NCI-H510A (cell line): ENCODE measurements around the gene TTC22.

Experiments used
- DNase-seq: peaks from one replicate; lab custom pipeline; 2025; lab: John Stamatoyannopoulos, UW

TTC22 gene

DNA sequence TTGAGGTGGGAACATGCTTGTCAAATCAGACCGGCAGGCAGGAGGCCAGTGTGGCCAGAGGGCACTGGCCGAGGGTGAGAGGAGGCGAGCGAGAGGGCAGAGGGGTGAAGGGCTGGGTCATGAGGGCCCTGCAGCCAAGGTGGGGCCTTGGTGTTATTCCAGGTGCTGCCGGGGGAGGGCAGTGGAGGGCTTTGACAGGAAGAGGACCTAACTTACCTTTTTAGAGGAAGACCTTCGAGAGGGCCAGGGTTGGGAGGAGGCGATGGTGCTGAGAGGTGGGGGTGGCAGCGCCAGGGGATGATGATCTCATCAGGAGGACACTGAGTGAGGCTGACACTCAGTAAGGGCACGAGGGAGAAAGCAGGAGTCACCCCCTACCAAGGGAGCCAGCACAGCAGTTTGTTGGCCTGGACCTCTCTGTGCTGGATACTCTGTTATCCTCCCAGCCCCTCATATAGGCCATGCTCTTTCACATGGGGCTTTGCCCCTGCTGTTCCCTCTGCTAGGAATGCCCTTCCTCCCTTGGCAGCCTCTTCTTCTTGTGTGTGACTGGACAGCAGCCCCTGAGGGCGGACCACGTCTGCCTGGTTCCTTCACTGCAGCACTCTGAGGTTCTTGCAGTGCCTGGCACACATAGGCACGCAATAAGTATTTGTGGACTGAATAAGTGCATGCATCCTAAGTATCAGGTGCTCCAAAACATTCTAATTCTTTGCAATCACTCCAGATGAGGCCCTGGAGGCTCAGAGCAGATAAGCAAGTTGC, 7.5 kb upstream of the TTC22 start:
- no peak for DNase-seq

DNA sequence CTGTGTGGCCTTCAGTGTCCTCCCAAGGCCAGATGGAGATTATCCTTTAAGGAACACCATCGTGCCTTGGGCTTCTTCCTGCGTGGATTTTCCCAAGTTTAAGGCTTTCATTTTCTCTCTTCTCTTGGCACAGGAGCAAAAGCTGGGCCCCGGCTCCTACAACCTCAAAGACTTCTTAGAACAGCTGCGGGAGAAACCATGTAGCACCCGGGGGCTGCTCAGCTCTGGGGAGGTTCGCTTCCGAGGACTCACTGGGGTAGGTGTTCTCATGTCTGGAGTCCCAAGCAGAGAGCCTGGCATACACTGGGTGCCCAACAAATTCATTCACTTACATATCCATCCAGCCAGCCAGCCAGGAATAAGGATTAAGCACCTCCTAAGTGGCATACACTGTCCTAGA, 6.6 kb upstream of the TTC22 start:
- DNase-seq = no peak

DNA sequence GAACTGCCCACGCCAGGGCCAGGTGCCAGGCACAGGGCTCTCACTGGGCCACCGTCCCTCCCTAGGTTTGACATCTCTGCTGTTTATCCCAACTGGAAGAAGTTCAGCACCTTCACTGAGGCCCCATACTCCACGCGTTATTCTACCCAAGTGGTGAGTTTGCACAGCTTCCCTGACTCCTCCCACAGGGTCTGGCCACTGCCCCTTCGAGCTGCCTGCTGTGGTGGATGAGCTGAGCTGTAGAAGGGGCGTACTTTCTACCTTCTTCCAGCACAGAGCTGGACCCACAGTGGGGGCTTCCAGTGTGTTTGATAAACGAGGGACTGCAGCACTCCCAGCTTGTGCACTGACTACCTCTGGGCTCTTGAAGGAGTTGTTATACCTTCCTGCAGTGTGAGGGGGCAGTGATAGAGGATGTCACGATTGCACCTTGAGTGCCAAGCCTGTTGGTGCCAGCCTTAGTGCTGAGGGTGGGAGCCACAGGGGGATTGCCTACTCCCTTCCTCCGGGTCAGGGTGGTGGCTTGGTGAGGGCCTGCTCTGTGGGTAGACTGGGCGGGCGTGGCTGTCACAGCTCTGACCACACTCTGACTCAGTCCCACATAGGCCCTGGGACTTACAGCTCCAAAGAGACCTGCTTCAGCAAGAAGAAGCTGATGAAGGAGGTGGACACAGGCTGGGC, 5.9 kb upstream of the TTC22 start:
- no peak for DNase-seq

DNA sequence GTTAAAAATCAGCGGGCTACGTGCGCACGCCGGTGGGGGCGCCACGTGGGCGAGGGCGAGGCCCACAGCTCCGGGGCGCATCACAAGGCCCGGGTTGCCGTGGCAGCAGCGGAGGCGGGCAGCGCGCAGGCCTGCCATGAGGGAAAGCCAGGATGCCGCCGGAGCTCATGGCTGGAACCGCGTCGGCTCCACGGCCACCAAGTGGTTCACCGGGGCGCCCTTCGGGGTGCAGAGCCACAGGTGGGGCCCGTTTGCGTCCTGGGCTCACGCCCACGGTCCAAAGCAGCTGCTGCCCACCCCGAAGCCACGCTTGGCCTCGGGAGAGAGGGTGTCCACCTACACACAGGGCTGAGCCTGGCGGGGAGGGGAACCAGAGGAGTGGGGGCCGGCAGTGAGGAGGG, 4.9 kb upstream of the TTC22 start:
- no peak for DNase-seq

DNA sequence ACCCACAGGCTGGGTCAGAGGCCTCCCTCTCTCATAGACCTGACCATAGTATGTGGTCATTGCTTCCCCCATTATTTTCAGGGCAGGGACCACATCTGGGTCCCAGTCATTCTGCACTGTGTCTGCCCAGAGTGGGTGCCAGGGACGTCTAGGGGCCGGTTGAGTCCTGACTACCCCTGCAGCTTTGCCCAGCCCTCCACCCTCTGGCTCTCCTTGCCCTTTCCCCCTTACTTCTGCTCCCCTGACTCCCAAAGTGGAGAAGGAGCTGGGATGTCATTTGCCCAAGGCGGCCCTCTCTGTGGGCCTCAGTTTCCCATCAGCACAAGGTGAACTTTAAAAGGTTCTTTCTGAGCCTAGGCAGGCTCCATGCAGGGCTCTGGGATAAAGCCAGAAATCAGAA, 4.3 kb upstream of the TTC22 start:
- DNase-seq = no peak

DNA sequence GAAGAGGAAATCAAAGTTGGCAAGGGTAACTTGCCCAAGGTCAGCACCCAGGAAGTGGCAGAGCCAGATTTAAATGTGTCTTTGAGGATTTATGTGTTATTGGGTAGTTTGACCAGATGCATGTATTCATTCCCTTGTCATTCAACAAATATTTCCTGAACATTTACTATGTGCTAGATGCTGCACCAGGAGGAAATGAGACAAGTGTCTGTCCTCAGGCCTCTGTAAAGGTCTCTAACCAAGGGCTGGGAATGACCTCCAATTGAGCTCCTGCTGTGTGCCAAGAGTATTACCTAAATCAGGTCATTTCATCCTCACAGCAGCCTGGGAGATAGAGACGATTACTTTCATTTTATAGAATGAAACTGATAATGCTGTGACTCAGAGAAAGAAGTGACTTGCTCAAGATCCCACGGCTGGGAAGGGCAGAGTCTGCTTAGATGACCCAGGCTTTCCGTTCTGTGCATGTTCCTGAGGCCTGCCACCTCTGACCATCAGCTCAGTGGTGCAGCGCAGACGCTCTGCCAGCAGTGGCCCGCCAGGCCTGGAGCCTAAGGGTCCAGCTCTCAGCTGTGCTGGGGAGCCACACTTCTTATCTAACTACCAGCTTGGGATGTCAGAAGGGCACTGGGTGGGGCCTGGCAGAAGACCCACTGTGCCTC, 3.5 kb upstream of the TTC22 start:
- DNase-seq = no peak

DNA sequence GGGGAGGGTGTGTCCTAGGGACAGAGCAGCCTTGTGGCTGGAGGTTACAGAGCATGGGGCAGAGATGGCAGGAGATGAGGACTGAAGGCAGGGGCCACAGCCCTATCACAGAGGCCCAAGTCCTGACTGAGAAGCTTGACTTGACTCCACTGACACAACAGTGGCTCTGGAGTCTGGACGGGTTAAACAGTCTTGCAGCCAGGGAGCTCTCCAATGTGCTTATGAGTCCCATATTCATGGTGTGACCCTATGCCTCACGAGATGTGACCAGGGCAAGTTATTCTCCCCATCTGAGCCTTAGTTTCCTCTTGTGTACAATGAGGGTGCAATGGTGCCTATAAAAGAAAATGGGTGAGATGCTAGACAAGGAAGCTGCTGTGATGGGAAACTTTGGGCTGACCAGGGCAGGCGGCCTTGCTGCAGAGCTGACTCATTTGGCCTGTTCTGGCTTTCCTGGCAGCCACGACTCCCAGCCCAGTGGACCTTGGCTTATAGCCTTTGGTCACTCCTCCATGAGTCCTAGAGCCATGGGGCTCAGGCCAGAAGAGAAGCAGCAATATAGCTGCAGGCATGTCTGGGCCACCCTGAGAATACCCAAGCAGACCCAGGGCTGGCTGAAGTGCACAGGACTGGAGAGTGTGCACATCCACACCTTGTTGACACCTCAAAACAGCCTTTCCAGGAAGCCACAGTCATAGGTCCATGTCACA, 2.8 kb upstream of the TTC22 start:
- no peak for DNase-seq

DNA sequence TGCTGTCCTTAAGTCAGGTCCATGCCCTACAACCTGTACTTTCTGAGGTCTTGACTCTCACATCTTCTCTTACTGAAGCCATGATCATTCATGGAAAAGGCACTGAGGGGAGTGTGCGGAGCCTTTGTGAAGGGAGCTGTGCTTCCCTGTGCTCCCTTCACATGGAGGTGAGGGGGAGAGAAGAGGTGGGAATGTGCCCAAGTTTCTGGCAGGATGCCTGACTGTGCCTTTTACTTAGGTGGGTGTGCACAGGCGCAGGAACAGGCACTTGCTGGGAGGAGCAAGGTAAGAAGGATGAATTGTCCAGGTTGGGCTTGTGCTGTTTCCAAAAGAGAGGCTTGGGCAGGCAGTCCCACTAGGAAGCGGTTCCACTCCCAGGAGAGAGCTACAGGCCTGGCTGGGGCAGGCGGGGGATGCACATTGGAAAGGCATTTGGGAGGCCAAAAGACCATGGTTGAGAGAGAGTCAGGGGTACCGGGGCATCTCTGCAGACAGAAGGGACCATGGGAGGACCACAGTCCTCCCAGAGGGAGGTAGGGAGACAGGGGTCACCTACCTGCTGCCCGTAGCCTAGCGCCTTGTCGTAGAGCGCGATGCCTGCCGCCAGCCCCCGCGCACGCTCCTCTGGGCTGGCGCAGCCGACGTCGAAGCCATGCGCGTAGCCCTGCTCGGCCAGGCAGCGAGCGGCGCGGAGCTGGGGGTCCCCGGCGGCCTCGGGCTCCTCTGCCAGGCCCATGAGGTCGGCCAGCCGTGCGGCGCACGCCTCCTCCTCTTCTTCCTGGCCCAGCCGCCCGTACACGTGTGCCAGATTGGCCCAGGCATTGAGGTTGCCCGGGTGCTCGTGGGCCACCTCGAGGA, 853 bp downstream of the TTC22 start:
- DNase-seq = no peak

DNA sequence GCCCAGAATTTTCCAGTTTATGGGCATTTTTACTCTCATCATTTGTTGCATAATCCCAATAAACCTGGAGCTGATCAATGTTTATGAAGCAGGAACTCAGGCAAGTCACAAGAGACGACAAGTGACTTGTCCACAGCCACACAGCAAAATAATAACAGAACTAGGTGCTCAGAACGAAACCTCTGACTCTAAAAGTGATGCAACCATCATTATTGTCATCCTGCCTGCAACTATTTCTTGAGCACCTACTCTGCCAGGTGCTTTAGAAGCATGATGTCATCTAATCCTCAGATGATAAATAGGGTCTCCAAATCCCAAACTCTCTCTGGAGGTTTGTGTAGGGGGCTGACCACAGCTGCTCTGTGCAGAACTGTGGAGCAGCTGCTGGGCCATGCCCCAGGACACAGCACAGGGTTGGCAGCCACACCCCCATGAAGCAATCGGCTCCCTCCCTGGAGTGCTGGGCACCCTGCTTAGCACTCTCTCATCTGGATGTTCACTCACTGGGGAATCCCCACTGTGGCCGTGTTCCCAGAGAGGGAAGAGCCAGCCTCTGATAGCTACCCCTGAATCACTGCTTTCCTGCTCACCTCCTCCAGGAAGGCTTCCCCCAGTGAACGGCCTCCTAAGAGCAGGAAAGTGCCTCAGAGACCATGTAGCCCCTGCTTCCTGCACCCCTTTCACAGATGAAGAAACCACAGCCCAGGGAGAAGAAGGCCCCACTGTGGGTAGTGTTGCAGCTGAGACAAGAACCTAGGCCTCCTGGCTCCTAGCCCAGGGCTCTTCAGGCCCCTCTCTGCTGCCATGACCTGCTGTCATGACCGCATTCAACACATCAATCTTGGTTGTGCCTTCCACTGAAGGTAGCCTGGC, 2.1 kb downstream of the TTC22 start:
- no peak for DNase-seq

DNA sequence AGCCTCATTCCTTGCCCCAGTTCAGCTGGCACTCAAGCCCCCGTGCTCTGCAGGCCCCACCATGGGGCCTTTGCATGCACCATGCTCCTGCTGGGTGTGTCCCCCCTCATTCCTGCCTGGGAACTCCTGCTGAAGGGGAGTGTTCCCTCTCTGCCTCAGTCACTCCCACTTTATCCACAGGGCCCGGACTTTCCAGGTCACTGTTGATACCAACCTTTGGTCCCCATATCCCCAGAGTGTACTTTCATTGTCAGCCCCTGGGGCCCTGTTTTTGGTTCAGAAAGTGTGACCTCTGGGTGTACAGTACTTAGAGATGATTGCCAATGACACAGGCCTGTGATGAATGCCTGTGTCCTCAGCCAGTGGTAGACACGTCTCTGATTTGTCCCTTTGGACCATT, 2.9 kb downstream of the TTC22 start:
- no peak for DNase-seq

DNA sequence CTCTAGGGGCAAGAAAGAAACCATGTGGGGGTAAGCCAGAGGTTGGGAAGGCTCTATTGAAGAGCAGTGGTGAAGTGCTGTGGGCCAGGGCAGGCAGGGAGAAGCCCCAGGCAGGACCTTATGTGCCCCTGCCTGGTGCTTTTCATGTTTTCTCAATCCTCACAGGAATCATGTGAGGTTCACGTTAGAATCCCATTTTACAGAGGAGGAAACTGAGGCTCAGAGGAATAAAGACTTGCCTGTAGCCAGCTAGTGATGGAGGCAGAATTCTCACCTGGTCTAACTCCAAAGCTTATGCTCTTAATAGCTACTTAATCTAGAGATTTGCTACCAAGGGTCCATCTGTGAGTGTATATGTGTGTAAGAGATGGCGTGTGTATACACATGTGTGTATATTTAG, 4.2 kb downstream of the TTC22 start:
- DNase-seq = no peak

DNA sequence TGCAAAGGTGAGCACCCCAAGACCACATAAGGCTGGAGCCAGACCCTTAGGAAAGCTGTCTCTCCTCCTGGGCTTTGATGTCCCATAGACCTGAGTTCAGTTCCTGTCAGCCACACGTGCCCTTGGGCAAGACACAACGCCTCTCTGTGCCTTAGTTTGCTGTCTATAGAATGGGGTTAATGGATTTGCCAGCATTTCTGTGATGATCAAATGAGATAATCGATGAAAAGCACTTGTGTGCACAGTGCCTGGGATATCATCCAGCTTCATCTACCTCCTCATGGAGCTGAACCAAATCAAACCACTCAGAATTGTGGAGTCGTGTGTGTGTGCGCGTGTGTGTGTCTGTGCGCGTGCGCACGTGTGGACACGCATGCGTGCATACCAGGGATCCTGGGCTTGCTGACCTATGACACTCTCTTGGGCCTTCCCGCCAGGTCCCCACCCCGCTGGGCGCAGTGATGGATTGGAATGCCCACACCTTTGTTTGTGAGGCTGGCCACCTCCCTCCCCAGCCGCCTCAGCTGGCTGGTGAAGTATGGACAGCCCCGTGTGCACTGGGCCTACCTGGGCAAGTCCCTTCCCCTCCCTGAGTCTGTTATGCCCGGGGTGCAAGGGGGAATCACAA, 5.2 kb downstream of the TTC22 start:
- no peak for DNase-seq

DNA sequence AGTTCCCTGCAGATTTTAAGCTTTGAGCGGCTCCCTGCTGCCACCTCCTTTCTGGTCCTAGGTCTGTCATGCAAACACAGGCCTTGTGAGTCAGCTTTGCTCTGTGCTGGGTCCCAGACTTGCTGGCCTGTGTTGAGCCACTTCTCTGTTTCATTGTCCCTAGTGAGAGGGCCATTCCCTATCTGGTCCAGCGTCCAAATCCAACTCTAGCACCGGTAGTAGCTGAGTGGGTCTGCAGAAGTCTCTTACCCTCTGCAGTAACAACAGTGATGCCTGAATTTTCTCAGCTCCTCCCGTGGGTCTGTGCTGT, 5.8 kb downstream of the TTC22 start:
- DNase-seq = no peak

DNA sequence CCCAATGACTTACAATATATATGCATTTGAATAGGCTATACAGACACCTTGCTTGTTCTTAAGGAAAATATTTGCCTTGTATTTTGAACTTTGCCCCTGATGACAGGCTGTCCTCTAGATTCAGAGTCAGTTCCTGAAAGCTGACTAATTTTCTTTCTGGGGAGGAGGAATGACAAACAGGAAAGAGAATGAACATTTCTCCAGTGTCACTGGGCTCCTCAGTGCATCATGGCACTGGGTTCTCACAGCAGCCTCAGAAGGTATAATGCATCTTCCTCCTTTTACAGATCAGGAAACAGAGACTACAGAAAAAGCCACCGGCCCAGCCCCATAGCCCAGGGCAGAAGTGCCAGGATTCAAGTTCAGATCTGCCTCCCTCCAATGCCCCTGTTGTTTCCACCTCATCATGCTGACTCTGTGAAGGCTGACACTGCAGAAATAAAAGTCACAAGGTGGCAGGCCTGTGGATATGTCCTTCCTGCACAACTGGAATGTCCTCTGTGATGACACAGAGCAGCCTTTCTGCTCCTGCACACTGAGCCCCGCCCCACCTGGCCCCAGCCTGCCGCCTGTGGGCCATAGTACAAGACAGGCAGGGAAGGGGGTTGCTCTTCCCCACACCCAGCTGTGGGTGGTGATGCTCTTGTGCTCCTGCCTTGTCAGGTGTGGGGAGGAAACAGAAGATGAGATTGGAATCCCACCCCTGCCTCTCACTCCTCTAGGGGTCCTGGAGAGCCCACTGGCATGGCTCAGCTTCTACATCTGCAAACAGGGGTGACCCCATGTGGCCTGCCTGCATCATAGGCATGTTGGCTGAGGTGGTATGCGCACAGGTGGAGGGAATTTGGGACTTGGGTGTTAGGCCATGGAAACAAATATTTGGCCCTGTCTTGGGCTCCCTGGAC, 6.4 kb downstream of the TTC22 start:
- DNase-seq = no peak

DNA sequence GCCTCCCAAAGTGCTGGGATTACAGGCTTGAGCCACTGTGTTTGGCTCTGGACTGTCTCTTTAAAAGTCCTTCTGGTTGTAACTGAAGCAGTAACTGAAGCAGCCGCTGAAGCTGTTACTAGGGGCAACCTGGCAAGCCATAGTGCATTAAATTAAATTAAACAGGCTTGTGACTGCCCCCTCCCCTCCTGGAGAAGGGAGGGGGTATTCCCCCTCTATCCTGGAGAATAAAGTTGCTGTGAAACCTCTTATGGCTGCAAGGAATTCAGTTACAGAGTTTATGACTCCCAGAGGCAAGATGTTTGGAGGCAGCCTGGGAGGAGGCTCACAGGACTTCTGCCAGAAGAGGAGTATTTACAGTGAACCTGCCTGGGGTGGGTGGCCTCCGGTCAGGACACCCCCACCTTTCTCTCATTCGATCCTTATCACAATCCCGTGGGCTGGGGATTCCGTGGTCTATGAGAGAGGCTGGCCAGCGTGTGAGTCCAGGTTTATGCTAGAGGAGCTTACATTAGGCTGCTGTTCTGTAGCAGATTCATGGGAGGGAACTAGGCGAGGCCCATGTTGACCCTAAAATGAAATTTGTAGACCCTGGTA, 8.3 kb downstream of the TTC22 start:
- DNase-seq = no peak

DNA sequence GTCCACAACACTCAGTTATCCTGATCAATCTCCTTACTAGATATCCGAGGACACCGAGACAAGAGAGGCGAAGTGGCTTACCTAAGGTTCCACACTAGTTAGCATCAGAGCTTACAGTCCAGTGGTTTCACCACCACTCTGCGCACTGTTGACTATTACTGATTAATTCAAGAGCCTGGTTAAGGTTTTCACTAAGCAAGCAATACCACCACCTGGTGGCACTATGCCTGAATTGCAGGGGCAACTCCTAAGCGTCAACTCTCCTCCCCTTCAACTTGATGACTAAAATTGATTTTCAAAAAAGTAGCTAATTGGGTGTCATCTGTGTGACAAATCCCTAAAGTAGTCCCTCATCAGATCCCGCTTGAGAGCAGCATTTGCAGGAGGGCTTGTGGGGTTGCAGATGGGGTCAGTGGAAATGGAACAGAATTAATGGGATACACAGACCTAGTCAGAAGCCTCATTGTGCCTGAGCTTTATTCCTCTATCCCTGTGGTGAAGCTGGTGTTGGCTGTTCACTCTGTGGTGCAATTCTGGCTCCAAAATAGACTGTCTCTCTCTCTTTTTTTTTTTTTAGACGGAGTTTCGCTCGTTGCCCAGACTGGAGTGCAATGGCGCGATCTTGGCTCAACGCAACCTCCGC, 9.1 kb downstream of the TTC22 start:
- DNase-seq = no peak

DNA sequence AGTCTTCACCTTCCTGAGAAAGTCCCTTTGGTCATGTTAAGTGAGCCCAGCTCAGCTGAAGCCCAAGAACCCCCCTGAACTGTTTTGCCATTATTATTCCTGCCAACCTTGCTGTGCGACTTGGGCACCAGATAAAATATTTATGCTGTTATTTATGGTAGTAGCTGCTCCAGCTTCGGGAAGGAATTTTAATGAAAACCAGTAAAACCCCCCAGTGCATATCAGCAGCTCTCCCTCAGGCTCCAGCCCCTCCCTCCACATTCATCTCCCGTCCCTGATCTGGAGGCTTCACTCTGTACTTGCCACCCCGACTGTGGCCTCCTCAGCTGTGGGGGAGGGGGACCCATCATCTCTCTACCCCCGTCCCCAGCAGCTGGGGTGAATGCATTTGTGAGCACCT, 12.7 kb downstream of the TTC22 start:
- DNase-seq = no peak

DNA sequence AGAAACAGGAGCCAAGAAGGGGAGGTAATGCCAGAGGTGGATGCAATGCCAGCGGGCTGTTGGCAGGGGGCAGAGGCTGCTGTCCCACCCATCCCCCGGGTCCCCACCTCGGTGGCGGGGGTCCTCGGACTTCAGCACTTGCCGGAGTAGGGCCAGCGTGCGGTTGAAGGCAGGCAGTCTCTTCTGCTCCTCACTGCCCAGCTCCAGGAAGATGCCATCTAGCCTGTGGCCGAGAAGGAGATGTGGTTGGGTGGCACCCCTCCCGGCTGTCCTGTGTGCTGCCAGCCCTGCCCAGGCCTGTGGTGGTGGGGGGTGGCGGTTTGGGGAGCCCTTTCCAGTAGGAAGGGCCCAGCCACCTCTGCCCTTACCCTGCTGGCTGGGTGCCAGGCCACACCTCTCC, 13.5 kb downstream of the TTC22 start:
- no peak for DNase-seq

DNA sequence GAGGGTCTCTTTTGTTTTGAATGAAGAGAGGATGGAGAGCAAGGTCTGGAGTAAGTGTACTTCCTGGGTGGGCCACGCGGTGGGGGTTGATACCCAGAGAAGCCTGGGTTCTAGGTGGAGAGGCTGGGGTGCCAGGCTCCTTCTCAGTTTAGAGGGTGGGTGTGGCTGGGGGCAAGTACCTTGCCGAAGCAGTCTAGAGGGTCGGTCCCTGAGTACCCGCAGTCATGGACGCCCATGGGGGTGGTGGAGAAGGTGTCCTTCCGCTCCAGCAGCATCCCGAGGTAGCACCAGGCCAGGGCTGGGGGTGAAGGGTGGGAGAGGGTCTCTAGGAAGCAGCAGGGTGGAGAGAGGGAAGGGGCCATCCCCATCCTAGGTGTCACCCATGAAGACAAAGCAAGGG, 14.3 kb downstream of the TTC22 start:
- DNase-seq = no peak
